Measurements from ENCODE around the gene SMURF2. TPM values are rescaled to one million over a fixed set of nuclear protein-coding genes. Genes with fewer than 3 reads are reported as not detected.

The SMURF2 gene
- total RNA-seq, 1 donor from 2014 or later: 42.3 TPM

DNA sequence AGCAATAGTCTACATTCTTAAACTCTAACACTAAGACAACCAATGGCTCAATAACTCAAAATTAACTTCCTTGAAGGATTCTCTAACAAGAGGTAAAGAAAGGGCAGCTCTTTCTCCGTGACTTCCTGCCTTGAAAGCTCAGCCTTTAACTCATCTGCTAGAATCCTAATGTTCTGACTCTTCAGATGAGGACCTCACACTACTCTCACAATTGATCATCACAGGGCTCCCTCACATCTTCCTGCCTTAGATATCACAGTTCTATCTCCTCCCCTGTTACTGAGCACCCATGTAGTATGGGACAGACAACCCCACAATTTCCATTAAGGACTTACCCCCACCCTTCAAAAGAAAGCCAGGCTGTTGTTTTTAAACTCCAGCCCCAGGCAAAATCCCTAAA is 33.5 kb downstream of the SMURF2 start:
- DNase-seq (ENCODE audit: extremely low spot score, unreplicated experiment): no peak
- Mint-ChIP-seq H3K4me3 (ENCODE audit: unreplicated experiment) (no peak overlapping the region), H3K27me3 (ENCODE audit: unreplicated experiment) (no peaks in the 10 kb centered on the region), H3K9me3 (ENCODE audit: unreplicated experiment) (no peaks in the 10 kb centered on the region), H3K27ac (ENCODE audit: unreplicated experiment) (no peak overlapping the region), H3K36me3 (ENCODE audit: unreplicated experiment) (no peaks in the 10 kb centered on the region), H3K4me1 (ENCODE audit: unreplicated experiment) (peaks cover 47% of the 10 kb centered on the region)
- TF ChIP-seq, protein P1, sequence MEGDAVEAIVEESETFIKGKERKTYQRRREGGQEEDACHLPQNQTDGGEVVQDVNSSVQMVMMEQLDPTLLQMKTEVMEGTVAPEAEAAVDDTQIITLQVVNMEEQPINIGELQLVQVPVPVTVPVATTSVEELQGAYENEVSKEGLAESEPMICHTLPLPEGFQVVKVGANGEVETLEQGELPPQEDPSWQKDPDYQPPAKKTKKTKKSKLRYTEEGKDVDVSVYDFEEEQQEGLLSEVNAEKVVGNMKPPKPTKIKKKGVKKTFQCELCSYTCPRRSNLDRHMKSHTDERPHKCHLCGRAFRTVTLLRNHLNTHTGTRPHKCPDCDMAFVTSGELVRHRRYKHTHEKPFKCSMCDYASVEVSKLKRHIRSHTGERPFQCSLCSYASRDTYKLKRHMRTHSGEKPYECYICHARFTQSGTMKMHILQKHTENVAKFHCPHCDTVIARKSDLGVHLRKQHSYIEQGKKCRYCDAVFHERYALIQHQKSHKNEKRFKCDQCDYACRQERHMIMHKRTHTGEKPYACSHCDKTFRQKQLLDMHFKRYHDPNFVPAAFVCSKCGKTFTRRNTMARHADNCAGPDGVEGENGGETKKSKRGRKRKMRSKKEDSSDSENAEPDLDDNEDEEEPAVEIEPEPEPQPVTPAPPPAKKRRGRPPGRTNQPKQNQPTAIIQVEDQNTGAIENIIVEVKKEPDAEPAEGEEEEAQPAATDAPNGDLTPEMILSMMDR (IDR thresholded peaks at IDR 0.05): no peak

DNA sequence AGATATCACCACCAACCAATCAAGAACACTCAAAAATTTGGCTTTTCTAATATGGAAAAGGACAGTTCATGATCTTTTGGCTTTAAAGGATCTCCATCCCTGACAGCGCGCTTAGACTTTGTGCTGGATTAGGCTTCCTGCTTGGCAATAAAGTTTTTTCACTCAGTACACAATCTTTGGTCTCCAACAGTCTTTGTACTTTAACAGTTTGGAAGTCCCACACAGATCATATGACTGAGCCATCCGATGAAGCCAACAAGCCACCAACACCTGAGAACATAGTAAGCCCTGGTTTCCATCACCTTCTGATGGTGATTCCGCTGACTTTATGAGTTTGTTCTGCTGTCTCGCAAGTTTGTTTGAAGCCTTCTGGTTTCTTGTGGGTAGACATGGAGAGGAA is 34.3 kb downstream of the SMURF2 start:
- no peaks in the 10 kb centered on the region for H3K9me3 Mint-ChIP-seq (ENCODE audit: unreplicated experiment)
- no peak overlapping the region for H3K4me3 Mint-ChIP-seq (ENCODE audit: unreplicated experiment)
- DNase-seq (ENCODE audit: extremely low spot score, unreplicated experiment): no peak
- peaks cover 50% of the 10 kb centered on the region for H3K4me1 Mint-ChIP-seq (ENCODE audit: unreplicated experiment)
- TF ChIP-seq, protein P1 (IDR thresholded peaks at IDR 0.05): no peak
- H3K27ac Mint-ChIP-seq (ENCODE audit: unreplicated experiment): peak overlapping the region; percentile 3
- no peaks in the 10 kb centered on the region for H3K36me3 Mint-ChIP-seq (ENCODE audit: unreplicated experiment)
- H3K27me3 Mint-ChIP-seq (ENCODE audit: unreplicated experiment): no peaks in the 10 kb centered on the region

DNA sequence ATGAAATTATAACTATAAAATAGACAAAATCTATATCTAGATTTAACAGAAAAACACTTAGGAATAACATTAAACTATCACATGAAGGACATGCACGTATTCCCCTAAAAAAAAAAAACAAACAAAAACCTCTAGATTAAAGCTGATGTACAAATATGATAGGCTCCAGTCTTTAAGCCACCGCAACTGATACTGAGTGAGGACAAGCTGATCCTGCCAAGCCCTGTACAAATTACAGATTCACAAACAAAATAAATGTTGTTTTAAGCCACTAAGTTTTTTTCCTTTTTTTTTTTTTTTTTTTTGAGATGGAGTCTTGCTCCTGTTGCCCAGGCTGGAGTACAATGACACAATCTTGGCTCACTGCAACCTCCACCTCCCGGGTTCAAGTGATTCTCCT is 35.3 kb downstream of the SMURF2 start:
- H3K9me3 Mint-ChIP-seq (ENCODE audit: unreplicated experiment): no peaks in the 10 kb centered on the region
- no peak for DNase-seq (ENCODE audit: extremely low spot score, unreplicated experiment)
- peaks cover 45% of the 10 kb centered on the region for H3K4me1 Mint-ChIP-seq (ENCODE audit: unreplicated experiment)
- TF ChIP-seq, protein P1 (IDR thresholded peaks at IDR 0.05): no peak
- H3K36me3 Mint-ChIP-seq (ENCODE audit: unreplicated experiment): no peaks in the 10 kb centered on the region
- no peaks in the 10 kb centered on the region for H3K27me3 Mint-ChIP-seq (ENCODE audit: unreplicated experiment)
- no peak overlapping the region for H3K4me3 Mint-ChIP-seq (ENCODE audit: unreplicated experiment)
- H3K27ac Mint-ChIP-seq (ENCODE audit: unreplicated experiment): peak overlapping the region; percentile 63

DNA sequence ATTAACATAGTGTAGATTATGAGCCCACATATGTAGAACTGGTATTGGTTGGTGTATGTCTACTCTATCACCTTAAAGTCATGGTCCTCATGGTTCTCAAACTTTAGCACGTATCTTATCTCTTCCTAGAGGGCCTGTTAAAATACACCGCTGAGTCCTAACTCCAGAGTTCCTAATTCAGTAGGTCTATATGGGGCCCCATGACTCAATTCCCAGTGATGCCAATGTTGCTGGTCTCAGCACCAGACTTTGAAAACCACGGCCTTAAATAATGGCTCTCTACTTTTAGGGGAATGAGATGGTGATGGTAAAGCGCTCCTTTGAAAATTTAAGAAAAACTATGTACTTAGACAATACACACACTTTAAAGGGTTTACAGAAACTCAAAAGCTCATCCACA is 36.6 kb downstream of the SMURF2 start:
- Mint-ChIP-seq H3K27me3 (ENCODE audit: unreplicated experiment) (no peaks in the 10 kb centered on the region), H3K4me1 (ENCODE audit: unreplicated experiment) (peaks cover 35% of the 10 kb centered on the region), H3K36me3 (ENCODE audit: unreplicated experiment) (no peaks in the 10 kb centered on the region), H3K9me3 (ENCODE audit: unreplicated experiment) (no peaks in the 10 kb centered on the region), H3K27ac (ENCODE audit: unreplicated experiment) (no peak overlapping the region), H3K4me3 (ENCODE audit: unreplicated experiment) (no peak overlapping the region)
- DNase-seq (ENCODE audit: extremely low spot score, unreplicated experiment): no peak
- TF ChIP-seq, protein P1 (IDR thresholded peaks at IDR 0.05): no peak

DNA sequence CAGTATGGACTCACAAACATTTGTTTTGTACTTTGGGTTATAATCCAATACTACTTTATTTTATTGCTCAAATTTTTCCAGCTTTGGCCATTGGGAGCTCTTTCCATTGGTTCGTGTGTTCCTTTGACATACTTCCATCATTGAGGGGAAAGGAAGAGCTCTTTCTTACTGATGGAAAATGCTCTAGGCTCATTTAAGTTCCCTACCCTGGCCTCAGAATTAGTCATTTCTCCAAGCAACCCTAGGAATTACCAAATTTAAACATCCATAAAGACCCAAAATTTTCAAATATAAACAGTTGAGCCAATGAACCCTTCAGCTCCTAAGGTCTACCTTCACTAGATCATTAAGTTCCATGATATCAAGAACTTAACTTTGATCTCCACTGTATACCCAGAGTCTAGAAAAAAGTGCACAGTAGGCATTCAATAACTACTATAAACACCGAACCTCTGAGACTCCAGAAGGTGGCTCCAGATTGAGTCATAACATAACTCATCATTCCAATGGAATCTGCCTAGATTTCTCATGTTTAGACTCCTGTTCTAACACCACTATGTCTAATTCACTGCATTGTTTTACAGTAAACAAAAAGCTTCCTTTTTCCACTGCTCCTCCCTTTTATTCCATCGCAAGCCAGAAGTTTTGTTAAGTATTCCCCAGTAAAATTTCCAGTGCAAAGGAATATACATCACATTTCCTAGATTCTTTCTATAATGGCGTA is 39.0 kb downstream of the SMURF2 start:
- Mint-ChIP-seq H3K27ac (ENCODE audit: unreplicated experiment) (peak overlapping the region; percentile 67), H3K9me3 (ENCODE audit: unreplicated experiment) (no peaks in the 10 kb centered on the region), H3K36me3 (ENCODE audit: unreplicated experiment) (no peaks in the 10 kb centered on the region), H3K4me3 (ENCODE audit: unreplicated experiment) (no peak overlapping the region), H3K27me3 (ENCODE audit: unreplicated experiment) (no peaks in the 10 kb centered on the region), H3K4me1 (ENCODE audit: unreplicated experiment) (peaks cover 24% of the 10 kb centered on the region)
- DNase-seq (ENCODE audit: extremely low spot score, unreplicated experiment): no peak
- TF ChIP-seq, protein P1 (IDR thresholded peaks at IDR 0.05): no peak

Data from osteocyte (in vitro differentiated cells).